Neuronal stem cell (in vitro differentiated cells): ENCODE measurements around the gene LGALS16. TPM values are rescaled to one million over a fixed set of nuclear protein-coding genes. Genes with fewer than 3 reads are reported as not detected.

Experiments
- DNase-seq: peaks from one replicate; pipeline ENCODE4 v3.0.0-alpha.2; 2013; ENCODE audit warnings: low spot score
- H2AFZ ChIP-seq: one replicate; pipeline ENCODE4 v1.6.1; 2013; ENCODE audit warnings: mild to moderate bottlenecking, low read length, inconsistent platforms
- H2AK5ac ChIP-seq: 2 replicates; pipeline ENCODE4 v1.6.1; 2013; ENCODE audit warnings: low read depth, mild to moderate bottlenecking, inconsistent platforms, low read length, moderate library complexity, mixed read lengths
- H2BK120ac ChIP-seq: 2 replicates; pipeline ENCODE4 v1.6.1; 2013; ENCODE audit warnings: low read depth, mild to moderate bottlenecking, inconsistent platforms, low read length, moderate library complexity, mixed read lengths
- H2BK12ac ChIP-seq: one replicate; pipeline ENCODE4 v1.6.1; 2013; ENCODE audit warnings: low read length, inconsistent platforms
- H2BK15ac ChIP-seq: 2 replicates; pipeline ENCODE4 v1.6.1; 2013; ENCODE audit warnings: mild to moderate bottlenecking, low read length, inconsistent platforms, mixed read lengths
- H2BK5ac ChIP-seq: one replicate; pipeline ENCODE4 v1.6.1; 2013; ENCODE audit warnings: inconsistent platforms, mild to moderate bottlenecking, low read length, moderate library complexity
- H3K14ac ChIP-seq: one replicate; pipeline ENCODE4 v1.6.1; 2013; ENCODE audit warnings: low read length, inconsistent platforms
- H3K18ac ChIP-seq: 2 replicates; pipeline ENCODE4 v1.6.1; 2013; ENCODE audit warnings: low read length, inconsistent platforms
- H3K23ac ChIP-seq: 2 replicates; pipeline ENCODE4 v1.6.1; 2013; ENCODE audit warnings: low read depth, mild to moderate bottlenecking, mixed read lengths, low read length, inconsistent platforms; ENCODE audit not compliant: poor library complexity
- H3K27ac ChIP-seq: replicated peaks from 3 replicates; pipeline ENCODE4 v1.5.1; 2013; ENCODE audit warnings: low read length, inconsistent platforms
- H3K27me3 ChIP-seq, 3 experiments: 2 replicates each; pipeline ENCODE4 v1.6.1; 2013; ENCODE audit warnings: low read length in 3 of 3, mild to moderate bottlenecking in 2 of 3, inconsistent platforms in 1 of 3, low read depth in 1 of 3, mixed read lengths in 1 of 3, moderate library complexity in 1 of 3; ENCODE audit not compliant: control insufficient read depth in 3 of 3, insufficient read depth in 3 of 3
- H3K36me3 ChIP-seq, 2 donors: replicated peaks in 1 of 2; 2 replicates each; pipeline ENCODE4 v1.6.1; 2013; ENCODE audit warnings: low read length in 2 of 2; ENCODE audit not compliant: control insufficient read depth in 2 of 2, insufficient read depth in 2 of 2
- H3K4ac ChIP-seq: 2 replicates; pipeline ENCODE4 v1.6.1; 2013; ENCODE audit warnings: inconsistent platforms, mild to moderate bottlenecking, low read length, moderate library complexity
- H3K4me1 ChIP-seq, 2 donors: 1 replicate in 1 of 2; 2 replicates in 1 of 2; pipeline ENCODE4 v1.6.1; 2013; ENCODE audit warnings: low read length in 2 of 2, low read depth in 1 of 2; ENCODE audit not compliant: control insufficient read depth in 2 of 2, insufficient read depth in 1 of 2
- H3K4me2 ChIP-seq: one replicate; pipeline ENCODE4 v1.6.1; 2013; ENCODE audit warnings: mild to moderate bottlenecking, low read length, inconsistent platforms; ENCODE audit not compliant: insufficient read depth, poor library complexity, severe bottlenecking
- H3K4me3 ChIP-seq, 2 donors: 2 replicates each; pipeline ENCODE4 v1.5.1; 2013; ENCODE audit warnings: low read length in 2 of 2, mild to moderate bottlenecking in 2 of 2, inconsistent platforms in 1 of 2, moderate library complexity in 1 of 2
- H3K79me1 ChIP-seq: one replicate; pipeline ENCODE4 v1.6.1; 2013; ENCODE audit warnings: low read depth, mild to moderate bottlenecking, inconsistent platforms, low read length, moderate library complexity
- H3K9ac ChIP-seq: one replicate; pipeline ENCODE4 v1.6.1; 2013; ENCODE audit warnings: mild to moderate bottlenecking, low read depth, low read length, inconsistent platforms; ENCODE audit not compliant: poor library complexity
- H3K9me3 ChIP-seq, 2 donors: replicated peaks in 1 of 2; 2 replicates each; pipeline versions ENCODE3 to v1.6.1; 2013; ENCODE audit warnings: low read length in 2 of 2, mild to moderate bottlenecking in 2 of 2, inconsistent platforms in 1 of 2, low read depth in 1 of 2, mixed read lengths in 1 of 2, moderate library complexity in 1 of 2; ENCODE audit not compliant: control insufficient read depth in 2 of 2, insufficient read depth in 1 of 2
- H4K8ac ChIP-seq: one replicate; pipeline ENCODE4 v1.6.1; 2013; ENCODE audit warnings: low read depth, mild to moderate bottlenecking, inconsistent platforms, low read length, moderate library complexity
- H4K91ac ChIP-seq: one replicate; pipeline ENCODE4 v1.6.1; 2013; ENCODE audit warnings: low read length, low read depth, mild to moderate bottlenecking, inconsistent platforms; ENCODE audit not compliant: poor library complexity
- WGBS, 2 donors: extraction: QIAGEN DNeasy Blood & Tissue Kit; methylation state at CpG; one replicate each; pipeline ENCODE4 v1.1.7; 2013; ENCODE audit warnings: missing lambda C conversion rate in 2 of 2, mixed read lengths in 1 of 2; ENCODE audit not compliant: insufficient read length in 2 of 2, insufficient replicate concordance in 1 of 2; ENCODE audit errors: extremely low coverage in 2 of 2; 5-methylcytosine and 5-hydroxymethylcytosine counted together
- small RNA-seq: library from polyadenylated mRNA; stranded (forward); fragments of <200 nt; extraction: miRNeasy Mini kit (QIAGEN cat#:217004); gene quantifications from one replicate; pipeline ENCODE3, GENCODE V24; 2013; ENCODE audit not compliant: insufficient read depth

The LGALS16 gene

GRCh38 chr19:39709026-39709872, 53.5 kb downstream of the LGALS16 start:
- Histone ChIP-seq H3K79me1 (no peaks in the 10 kb centered on the region), H3K4me3 (no peak overlapping the region), H3K36me3 (no peaks in the 10 kb centered on the region), H3K4me1 (no peaks in the 10 kb centered on the region), H3K9ac (no peak overlapping the region), H3K27me3 (peaks cover 0 to 23% (median 0%) of the 10 kb centered on the region in 3 experiments), H3K4ac (no peak overlapping the region), H3K27ac (no peak overlapping the region), H3K18ac (no peak overlapping the region), H4K91ac (no peak overlapping the region), H3K14ac (no peak overlapping the region), H2BK12ac (no peak overlapping the region), H4K8ac (no peak overlapping the region), H2BK120ac (no peak overlapping the region), H2AFZ (no peak overlapping the region), H3K23ac (no peak overlapping the region), H2AK5ac (no peak overlapping the region), H3K9me3 (no peaks in the 10 kb centered on the region), H3K4me2 (no peak overlapping the region), H2BK15ac (no peak overlapping the region), H2BK5ac (no peak overlapping the region)
- no CpG with 5 or more reads among the region's 5 CpGs for WGBS, 2 donors
- DNase-seq = no peak

Small RNA genes within 50 kb of the gene (small RNA-seq; reads per million reads assigned to genes)
- gene AC005176.2 (not detected), gene RPS29P27 (not detected), gene RPS29P30 (not detected)
